Prostate gland (tissue), 2 donors: Measurements from ENCODE around the gene CEP85L.

Experiments used
- CTCF ChIP-seq, 4 experiments: fragments of 200-600 bp in 2 of 4; fragments of 450-650 bp in 2 of 4; sonication (generic) in 2 of 4; IDR thresholded peaks; 1 replicate in 3 of 4; 2 replicates in 1 of 4; pipeline ENCODE4 v1.5.1; 2016 to 2019; ENCODE audit warnings: antibody characterized with exemption in 4 of 4, mild to moderate bottlenecking in 2 of 4, moderate library complexity in 2 of 4
- POLR2A ChIP-seq: fragments of 450-650 bp; IDR thresholded peaks from one replicate; pipeline ENCODE4 v1.6.1; 2016; ENCODE audit warnings: antibody characterized with exemption, mild to moderate bottlenecking

GRCh38 chr6:118667988-118668387 lies 16.6 kb upstream of the CEP85L start:
- no peak for TF ChIP-seq CTCF (IDR thresholded peaks at IDR 0.05)
- TF ChIP-seq POLR2A: no peak
